ENCODE results near the gene MUC2.

The MUC2 gene

DNA sequence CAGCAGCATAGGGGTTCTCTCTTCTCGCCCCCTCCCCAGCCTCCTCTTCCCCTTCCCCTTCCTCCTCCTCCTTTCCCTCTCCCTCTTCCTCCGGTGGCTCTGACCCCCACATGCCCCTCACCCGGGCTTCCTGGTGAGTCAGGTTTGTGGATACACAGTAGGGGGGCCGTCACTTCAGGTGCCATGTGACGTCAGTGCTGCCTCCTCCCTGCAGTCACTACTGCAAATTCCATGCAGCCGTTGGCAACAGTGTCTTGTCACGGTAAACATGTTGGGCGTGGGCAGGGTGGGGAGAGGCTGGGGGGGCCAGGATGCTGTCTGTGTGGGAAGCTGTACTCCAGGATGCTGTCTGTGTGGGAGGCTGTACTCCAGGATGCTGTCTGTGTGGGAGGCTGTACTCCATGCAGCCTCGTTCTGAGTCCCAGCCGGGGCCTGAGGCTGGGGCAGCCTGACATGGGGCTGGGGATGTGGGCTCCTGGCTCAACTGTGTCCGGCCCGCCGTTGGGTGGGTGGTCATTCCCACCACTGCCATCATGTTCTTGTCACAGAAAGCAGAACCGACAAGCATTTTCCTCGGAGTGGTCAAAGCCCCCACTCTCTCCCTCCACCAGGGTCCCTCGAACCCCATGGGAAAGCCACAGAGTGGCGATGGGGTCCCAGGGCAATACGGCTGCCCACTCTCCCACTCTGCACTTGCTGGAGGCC is 2.4 kb upstream of the MUC2 start:
- no peak for DNase-seq (ENCODE audit: low read depth in 3 of 3)

GRCh38 chr11:1072821-1073231 is 1.8 kb upstream of the MUC2 start:
- no peak for DNase-seq (ENCODE audit: low read depth in 3 of 3)

GRCh38 chr11:1073261-1073724 is 1.4 kb upstream of the MUC2 start:
- no peak for DNase-seq (ENCODE audit: low read depth in 3 of 3)

DNA sequence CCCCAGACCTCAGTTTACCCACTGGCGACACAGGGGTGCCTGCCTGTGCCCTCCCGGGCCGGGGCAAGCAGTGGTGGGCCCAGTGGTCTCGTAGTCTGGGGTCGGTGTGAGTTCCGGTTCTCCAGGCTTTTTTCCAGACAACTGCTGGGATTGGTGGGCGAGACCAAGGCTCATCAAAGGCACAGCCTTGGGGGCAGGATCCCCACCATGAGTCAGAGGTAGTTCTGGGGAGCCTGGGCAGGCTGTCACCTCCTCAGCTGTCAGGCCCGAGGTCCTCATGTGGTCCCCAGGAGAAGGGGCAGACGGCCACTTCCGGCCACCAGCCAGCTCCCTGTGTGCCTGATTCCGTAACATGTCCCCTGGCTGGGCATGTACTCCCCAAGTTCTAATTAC is 827 bp upstream of the MUC2 start:
- no peak for DNase-seq (ENCODE audit: low read depth in 3 of 3)

- no peak for DNase-seq (ENCODE audit: low read depth in 3 of 3)
These were observed 752 bp downstream of the MUC2 start for GRCh38 chr11:1075341-1075911.

DNA sequence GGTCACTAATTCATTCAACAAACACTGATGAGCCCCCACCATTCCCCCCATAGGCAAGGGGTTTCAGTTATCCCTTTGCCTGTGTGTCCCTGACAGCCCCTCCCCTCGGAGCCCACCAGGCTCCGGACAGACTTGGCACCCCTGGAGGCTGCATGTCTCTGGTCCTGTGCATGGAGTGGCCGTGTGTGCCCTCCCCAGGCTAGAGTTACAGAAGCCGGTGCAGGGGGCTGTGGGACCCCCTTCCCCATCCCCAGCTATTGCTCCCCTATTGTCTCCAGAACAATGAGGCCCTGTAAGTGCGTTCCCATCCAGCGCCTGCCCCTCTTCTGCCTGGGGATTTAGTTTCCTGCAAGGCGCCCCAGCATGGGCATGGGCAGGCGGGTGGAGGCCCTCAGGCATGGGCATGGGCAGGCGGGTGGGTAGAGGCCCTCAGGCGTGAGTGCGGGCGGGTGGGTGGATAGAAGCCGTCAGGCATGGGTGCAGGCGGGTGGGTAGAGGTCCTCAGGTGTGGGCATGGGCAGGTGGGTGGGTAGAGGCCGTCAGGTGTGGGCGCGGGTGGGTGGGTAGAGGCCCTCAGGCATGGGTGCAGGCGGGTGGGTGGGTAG is 1.5 kb downstream of the MUC2 start:
- no peak for DNase-seq (ENCODE audit: low read depth in 3 of 3)

- DNase-seq (ENCODE audit: low read depth in 3 of 3): no peak
These were observed 2.4 kb downstream of the MUC2 start for GRCh38 chr11:1077033-1077416.

DNA sequence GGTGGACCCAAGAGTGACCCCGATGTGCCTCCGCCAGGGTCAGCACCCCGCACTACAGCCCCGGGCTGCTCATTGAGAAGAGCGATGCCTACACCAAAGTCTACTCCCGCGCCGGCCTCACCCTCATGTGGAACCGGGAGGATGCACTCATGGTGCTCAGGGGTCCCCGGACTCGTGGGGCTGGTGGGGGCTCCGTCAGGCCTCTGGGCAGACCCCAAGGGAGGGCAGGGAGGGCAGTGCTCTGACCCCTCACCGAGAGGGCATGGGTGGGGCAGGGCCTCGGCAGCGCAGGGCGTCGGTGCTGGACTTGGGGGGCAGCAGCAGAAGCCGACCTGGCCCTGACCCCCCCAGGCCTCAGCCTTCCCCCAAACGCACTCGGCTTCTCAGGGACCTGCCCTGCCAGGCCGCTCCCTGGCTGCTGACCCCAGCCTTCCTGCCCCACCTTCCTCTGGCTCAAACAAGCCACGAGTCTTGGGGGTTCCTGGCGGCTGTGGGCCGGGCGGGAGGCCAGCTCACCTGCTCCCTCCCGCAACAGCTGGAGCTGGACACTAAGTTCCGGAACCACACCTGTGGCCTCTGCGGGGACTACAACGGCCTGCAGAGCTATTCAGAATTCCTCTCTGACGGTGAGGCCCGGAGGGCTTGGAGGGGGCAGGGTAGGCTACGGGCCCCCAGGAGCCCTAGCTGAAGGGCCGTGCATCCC is 2.9 kb downstream of the MUC2 start:
- DNase-seq (ENCODE audit: low read depth in 3 of 3): no peak

DNA sequence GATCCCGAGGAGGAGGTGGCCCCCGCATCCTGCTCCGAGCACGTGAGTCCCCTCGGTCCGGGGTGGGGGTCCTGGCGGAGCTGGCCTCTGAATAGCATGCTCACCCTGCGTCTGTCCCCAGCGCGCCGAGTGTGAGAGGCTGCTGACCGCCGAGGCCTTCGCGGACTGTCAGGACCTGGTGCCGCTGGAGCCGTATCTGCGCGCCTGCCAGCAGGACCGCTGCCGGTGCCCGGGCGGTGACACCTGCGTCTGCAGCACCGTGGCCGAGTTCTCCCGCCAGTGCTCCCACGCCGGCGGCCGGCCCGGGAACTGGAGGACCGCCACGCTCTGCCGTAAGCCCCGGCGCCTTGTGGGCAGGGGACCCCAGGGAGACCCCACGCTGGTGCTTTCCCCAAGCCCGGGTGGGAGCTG is 3.5 kb downstream of the MUC2 start:
- no peak for DNase-seq (ENCODE audit: low read depth in 3 of 3)

DNA sequence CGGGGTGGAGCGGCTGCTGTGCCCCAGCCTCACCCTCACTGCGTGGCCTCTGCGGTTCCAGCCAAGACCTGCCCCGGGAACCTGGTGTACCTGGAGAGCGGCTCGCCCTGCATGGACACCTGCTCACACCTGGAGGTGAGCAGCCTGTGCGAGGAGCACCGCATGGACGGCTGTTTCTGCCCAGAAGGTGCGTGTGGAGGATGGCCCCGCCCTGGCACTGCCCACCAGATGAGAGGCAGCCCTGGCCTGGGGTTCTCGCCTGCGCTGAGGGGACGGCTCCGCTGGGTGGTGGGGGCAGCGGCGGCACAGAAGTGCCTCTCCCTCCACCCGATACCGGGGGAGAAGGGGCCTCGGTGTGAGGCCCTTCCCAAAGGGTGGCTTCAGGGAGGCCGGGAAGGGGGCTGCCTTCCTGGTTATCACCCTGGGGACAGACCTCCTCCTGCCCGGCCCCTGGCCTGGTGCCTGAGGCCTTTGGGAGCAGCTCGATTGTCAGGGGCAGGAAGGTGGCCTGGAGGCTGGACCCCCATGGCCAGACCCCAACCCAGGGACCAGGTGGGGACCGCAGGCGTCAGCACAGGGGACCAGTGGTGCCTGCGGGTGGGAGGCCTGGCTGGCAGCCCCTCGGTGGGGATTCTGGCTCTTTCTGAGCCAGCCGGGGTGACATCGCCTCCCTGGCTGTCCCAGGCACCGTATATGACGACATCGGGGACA is 7.1 kb downstream of the MUC2 start:
- no peak for DNase-seq (ENCODE audit: low read depth in 3 of 3)

GRCh38 chr11:1082346-1082727 is 7.7 kb downstream of the MUC2 start:
- DNase-seq (ENCODE audit: low read depth in 3 of 3): no peak

GRCh38 chr11:1082728-1083620 is 8.3 kb downstream of the MUC2 start:
- DNase-seq (ENCODE audit: low read depth in 3 of 3): no peak

DNA sequence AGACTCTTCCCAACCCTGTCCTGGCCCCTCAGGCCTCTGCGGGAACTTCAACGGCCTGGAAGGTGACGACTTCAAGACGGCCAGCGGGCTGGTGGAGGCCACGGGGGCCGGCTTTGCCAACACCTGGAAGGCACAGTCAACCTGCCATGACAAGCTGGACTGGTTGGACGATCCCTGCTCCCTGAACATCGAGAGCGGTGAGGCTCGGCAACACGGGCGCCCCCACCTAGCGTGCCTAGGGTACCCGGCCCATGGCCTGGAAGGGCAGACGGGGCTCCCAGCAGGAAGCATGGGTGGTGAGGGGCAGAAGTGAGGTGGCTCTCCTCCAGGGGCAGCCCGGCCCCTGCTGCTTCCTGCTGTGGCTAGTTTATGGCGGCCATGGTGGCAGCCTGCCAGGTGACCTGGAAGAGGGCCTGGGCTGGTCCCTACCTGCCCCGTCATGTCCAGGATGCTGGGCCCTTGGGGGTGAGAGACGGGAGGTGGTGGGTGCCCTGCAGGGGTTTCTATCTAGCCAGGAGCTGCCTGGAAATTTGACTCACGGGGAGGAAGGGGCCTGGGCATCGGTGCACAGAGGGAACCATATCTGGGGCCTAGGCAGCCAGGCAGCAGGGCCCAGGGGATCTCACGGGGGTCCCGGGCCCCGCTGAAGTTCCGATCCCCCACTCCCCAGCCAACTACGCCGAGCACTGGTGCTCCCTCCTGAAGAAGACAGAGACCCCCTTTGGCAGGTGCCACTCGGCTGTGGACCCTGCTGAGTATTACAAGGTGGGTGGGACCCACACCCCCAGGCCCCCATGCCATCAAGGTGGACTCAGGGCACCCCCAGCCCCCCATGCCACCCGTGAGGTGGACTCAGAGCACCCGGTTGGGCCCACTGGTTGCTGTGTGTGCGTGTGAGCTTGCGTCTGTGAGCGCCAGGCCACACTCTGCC is 9.2 kb downstream of the MUC2 start:
- DNase-seq (ENCODE audit: low read depth in 3 of 3): no peak

GRCh38 chr11:1084561-1085439 is 10.1 kb downstream of the MUC2 start:
- no peak for DNase-seq (ENCODE audit: low read depth in 3 of 3)

- DNase-seq (ENCODE audit: low read depth in 3 of 3): no peak
These were observed 10.9 kb downstream of the MUC2 start for GRCh38 chr11:1085440-1086170.

- DNase-seq (ENCODE audit: low read depth in 3 of 3): no peak
These were observed 11.8 kb downstream of the MUC2 start for GRCh38 chr11:1086171-1087102.

DNA sequence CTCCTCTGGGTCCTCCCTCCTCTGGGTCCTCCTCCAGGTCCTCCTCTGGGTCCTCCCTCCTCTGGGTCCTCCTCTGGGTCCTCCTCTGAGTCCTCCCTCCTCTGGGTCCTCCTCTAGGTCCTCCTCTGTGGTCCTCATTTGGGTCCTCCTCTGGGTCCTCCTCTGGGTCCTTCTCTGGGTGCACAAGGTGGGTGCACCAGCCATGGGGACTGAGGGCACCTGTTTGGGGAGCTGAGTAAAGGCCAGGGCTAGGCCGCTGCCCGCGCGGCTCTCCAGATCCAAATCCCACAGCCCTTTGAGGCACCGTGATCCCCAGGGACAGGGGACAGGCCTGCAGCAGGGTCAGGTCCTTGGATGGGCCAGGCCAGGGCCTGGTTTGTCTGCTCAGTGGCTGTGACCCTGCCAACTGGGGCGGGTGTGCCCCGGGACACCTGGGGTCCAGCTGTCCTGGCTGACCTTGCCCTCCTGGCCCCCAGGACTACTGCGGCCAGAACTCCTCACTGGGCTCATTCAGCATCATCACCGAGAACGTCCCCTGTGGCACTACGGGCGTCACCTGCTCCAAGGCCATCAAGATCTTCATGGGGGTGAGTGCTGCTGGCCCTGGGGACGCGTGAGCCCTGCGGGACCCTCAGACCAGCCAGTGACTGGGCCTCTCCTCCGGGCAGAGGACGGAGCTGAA is 12.7 kb downstream of the MUC2 start:
- DNase-seq (ENCODE audit: low read depth in 3 of 3): no peak
